Measurements from ENCODE around the gene RAB28.

DNA sequence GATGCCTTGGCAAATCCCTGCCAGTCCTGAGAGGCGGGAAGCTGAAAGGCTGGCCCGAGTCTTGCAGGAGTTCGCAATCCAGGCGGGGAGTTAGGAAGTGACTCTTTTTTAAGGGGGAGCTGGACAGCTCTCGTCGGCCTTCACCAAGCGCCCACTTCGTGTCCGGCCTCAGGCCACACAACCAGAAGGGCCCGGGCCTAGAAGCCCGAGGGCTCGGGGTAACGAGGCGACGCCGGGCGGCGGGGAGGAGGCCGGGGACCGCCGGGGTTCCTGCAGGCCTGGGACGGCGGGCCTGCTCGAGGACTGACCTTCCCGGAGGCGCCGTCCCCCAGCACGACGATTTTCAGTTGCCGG, 395 bp downstream of the RAB28 start:
- no peak for TF ChIP-seq EZH2 (optimal IDR thresholded peaks at IDR 0.05; ENCODE audit: low read depth, low read length)
- TF ChIP-seq, protein P1, sequence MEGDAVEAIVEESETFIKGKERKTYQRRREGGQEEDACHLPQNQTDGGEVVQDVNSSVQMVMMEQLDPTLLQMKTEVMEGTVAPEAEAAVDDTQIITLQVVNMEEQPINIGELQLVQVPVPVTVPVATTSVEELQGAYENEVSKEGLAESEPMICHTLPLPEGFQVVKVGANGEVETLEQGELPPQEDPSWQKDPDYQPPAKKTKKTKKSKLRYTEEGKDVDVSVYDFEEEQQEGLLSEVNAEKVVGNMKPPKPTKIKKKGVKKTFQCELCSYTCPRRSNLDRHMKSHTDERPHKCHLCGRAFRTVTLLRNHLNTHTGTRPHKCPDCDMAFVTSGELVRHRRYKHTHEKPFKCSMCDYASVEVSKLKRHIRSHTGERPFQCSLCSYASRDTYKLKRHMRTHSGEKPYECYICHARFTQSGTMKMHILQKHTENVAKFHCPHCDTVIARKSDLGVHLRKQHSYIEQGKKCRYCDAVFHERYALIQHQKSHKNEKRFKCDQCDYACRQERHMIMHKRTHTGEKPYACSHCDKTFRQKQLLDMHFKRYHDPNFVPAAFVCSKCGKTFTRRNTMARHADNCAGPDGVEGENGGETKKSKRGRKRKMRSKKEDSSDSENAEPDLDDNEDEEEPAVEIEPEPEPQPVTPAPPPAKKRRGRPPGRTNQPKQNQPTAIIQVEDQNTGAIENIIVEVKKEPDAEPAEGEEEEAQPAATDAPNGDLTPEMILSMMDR (IDR thresholded peaks at IDR 0.05; ENCODE audit: low read length): no peak
- no peak for TF ChIP-seq EZH2phosphoT487 (IDR thresholded peaks at IDR 0.05; ENCODE audit: low read length)

All from MM.1S (cell line).